HuH-7.5 (cell line): Measurements from ENCODE around the gene CYFIP1.

ENCODE experiments used
- DNase-seq: peaks from one replicate; pipeline ENCODE4 v3.0.0; 2011; ENCODE audit warnings: low spot score

CYFIP1 gene

DNA sequence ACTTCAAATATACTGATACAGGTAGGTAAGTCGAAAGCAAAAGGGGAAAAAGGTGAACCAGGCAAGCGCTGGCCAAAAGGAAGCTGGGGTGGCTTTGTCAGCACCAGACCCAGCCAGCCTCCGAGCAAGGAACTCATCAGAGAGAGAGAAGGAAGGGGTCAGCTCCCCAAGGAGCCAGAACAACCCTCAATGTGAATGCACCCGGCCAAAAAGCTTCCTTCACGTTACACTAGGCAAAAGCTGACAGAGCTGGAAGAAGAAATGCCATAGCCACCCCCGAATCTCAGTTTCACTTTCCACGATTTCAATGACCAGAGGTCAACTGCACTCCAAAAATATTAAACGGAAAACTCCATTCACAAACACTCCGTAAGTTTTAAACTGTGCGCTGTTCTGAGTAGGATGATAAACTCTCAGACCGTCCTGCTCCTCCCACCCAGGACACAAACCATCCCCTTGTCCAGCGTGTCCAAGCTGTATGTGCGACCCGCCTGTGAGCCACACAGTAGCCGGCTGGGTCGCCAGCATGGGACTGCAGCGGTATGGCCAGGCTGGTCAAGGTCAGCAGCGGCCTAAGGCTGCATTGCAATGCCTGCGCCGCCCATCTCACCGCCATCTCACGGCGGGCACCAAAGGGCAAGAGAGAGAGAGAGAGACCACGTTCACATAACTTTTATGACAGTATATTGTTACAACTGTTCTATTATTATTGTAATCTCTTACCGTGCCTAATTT is 29.7 kb downstream of the CYFIP1 start:
- DNase-seq, result no peak

- DNase-seq, result no peak
Observed at GRCh38 chr15:22949074-22949547, 31.1 kb downstream of the CYFIP1 start.

- DNase-seq, result no peak
Observed at GRCh38 chr15:22948056-22948455, 32.1 kb downstream of the CYFIP1 start.

DNA sequence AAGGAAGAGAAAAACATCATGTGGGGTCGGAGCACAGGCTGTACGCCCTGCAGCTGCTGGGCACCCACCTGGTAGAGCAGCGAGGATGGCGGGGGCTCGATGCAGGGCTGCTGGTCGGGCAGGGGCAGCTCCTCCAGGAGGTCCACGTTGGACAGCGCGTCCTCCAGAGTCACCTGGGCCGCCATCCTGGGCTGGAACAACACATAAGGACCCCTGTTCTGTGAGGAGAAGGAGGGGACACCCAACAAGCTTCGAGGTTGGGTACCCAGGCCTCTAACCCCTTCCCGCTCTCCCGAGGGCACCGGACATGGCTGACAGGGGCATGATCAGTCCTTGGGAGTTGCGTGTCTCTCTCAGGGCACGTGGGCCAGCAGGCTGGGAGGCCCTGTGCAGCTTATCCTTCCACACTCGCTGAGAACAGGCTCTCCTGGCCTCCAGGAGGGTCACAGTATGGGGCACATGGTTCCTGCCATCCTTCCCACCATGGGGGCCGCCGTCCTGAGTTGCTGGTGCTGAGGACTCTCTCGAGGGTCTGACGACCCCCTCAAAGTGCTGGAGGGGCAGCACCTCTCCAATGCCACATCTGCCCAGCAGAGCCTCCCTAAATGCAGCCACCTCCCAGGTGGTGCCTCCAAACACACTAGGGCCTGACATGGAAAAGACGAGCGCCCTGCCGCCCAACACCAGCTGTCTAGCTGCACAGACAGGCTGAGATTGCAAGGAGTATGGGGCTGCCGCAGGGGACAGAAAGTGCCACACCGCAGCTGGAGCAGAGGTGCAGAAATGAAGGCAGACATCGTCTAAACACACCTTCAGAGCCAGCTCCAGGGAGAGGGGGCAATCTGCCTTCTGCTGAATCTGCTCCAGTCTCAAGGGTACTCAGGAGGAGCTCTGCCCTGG is 32.8 kb downstream of the CYFIP1 start:
- no peak for DNase-seq

DNA sequence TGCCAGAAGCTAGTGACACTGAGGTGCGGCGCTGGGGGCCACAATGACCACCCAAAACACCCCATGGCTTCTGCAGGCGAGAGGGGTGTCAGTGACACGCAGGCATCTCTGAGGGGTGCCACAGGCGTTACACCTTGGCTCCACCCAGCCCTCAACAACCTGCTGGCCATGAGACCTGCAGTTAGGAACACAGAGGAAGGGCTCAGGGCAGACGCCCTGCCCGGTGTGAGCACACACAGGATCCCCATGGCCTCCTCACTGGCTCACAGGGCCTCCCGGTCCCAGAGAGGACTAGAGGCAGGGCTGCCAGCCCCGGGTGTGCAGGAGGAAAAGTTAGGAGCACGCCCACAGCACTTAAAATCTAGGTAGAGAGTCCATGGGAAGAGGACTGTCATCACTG is 35.1 kb downstream of the CYFIP1 start:
- DNase-seq, result no peak

DNA sequence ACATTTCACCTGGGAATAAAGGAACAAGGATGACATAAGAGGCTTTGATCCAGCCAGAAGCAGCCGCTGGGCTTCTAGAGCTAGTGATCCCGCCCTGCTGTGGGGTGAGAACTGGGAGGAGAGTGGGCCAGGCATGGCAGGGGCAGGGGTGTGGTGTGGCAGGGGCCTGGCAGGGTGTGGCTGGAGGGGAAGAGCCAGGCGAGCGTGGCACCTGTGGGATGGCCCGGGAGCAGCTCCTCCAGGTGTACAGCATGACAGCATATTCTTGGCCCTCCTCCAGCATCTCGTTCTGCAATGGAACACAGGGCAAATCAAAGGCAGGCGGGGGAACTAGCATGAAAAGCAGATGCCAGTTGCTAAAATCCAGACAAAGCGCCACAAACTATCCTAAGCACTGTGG is 35.5 kb downstream of the CYFIP1 start:
- DNase-seq, result no peak

GRCh38 chr15:22942877-22943276 is 37.3 kb downstream of the CYFIP1 start:
- no peak for DNase-seq

DNA sequence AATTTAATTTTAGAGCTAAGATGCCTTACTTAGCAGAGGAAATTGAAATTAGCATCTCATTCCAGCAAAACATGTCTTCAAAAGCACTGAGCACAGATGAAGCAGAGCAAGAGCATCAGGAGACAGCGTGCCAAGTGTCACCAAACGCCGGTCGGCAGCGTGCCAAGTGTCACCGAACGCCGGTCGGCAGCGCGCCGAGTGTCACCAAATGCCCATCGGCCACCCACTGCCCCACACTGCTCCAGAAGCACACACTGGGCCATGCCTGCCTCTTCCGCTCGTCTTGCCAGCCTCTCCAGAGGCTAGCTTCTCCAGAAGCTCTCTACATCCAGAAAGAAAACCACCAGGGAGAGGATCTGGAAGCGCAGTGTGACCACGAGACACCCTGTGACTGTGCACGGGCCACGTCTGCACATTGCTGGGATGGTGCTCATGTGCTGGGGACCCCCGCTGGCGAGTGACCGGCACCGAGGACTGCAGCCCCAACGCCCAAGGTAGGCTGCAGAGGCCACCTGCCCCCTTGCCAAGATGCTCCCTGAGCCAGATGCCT is 37.8 kb downstream of the CYFIP1 start:
- DNase-seq, result no peak

DNA sequence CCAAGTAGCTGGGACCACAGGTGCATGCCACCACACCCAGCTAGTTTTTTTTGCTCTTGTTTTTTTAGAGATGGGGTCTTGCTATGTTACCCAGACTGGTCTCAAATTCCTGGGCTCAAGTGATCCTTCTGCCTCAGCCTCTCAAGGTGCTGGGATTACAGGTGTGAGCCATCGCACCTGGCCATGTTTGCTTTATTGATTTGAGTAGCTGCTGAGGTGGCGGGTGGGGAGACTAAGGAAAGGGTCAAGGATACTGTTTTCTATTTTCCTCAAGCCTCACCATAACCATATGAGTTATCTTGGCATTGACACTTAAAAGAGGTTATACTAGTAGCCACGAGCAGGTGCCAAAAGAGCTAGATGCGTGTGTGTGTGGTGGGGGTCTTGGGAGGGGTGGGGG is 39.0 kb downstream of the CYFIP1 start:
- no peak for DNase-seq

- no peak for DNase-seq
Observed at GRCh38 chr15:22939652-22940061, 40.5 kb downstream of the CYFIP1 start.

DNA sequence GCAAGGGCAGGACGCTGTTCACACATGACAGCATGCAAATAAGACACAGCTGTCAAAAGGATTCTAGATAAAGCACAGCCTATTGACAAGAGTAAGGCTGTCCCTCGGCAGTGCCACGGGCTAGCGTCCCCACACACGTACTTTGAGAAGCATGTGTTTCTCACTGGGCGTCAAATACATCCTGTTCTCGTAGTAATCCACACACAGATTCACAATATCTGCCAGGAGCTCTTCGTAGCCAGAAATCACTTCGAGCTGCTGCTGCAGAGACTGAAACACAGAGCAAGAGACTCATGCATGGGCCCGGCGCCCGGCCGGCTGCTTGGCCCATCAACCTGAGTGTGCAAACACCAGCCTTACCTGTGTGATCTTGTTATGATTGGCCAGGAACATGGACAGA is 41.1 kb downstream of the CYFIP1 start:
- no peak for DNase-seq

GRCh38 chr15:22936577-22937472 is 43.3 kb downstream of the CYFIP1 start:
- no peak for DNase-seq

GRCh38 chr15:22933641-22934061 is 46.5 kb downstream of the CYFIP1 start:
- DNase-seq, result no peak

GRCh38 chr15:22931784-22932536 is 48.2 kb downstream of the CYFIP1 start:
- DNase-seq, result no peak

- no peak for DNase-seq
Observed at GRCh38 chr15:22930782-22931484, 49.2 kb downstream of the CYFIP1 start.

- DNase-seq, result no peak
Observed at GRCh38 chr15:22927761-22928160, 52.4 kb downstream of the CYFIP1 start.

GRCh38 chr15:22925875-22926274 is 54.3 kb downstream of the CYFIP1 start:
- no peak for DNase-seq

- DNase-seq, result no peak
Observed at GRCh38 chr15:22922003-22922402, 58.2 kb downstream of the CYFIP1 start.

- no peak for DNase-seq
Observed at GRCh38 chr15:22919171-22919570, 61.0 kb downstream of the CYFIP1 start.

DNA sequence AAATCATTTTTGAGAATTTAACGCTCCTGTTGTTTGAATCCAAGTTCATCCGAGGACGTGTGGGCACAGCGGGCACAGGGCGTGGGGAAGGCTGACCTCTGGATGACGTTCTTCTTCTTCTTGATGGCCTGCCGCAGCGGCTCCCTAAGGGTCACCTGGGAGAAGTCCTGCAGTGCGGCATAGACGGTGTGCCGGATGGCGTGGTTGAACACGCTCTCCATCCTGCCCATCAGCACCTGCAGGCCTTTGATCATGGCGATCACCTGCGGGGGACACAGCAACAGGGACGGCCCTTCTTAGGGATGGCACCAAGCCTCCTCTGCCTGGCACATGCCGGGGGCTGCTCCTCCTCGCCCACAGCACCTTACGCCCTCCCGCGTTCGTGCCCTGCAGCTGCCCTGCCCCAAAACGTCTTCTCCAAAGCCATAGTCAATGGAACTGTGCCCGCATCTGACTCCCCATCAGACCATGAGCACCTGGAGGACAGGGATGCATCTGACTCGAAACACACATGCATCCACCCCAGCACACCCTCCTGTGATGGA is 61.5 kb downstream of the CYFIP1 start:
- no peak for DNase-seq
